Liver (tissue), 10 donors: Measurements from ENCODE around the gene CHRM4. TPM values are rescaled to one million over a fixed set of nuclear protein-coding genes. Genes with fewer than 3 reads are reported as not detected.

Experiments
- DNase-seq: peaks from one replicate; pipeline ENCODE4 v3.0.0-alpha.2; 2017; ENCODE audit warnings: low spot score
- H3K27ac ChIP-seq, 2 donors: one replicate each; pipeline ENCODE4 v1.7.0; 2013; ENCODE audit warnings: inconsistent platforms in 2 of 2, low read length in 2 of 2, control low read depth in 1 of 2, low read depth in 1 of 2, mild to moderate bottlenecking in 1 of 2
- H3K27me3 ChIP-seq, 4 donors: one replicate each; pipeline versions ENCODE4 v1.6.1 to v1.7.0; 2013; ENCODE audit warnings: low read length in 3 of 4, inconsistent platforms in 1 of 4, mild to moderate bottlenecking in 1 of 4, moderate library complexity in 1 of 4; ENCODE audit not compliant: control insufficient read depth in 4 of 4, insufficient read depth in 4 of 4
- H3K36me3 ChIP-seq, 4 donors: one replicate each; pipeline versions ENCODE4 v1.6.1 to v1.7.0; 2013; ENCODE audit warnings: low read length in 3 of 4, mild to moderate bottlenecking in 3 of 4, low read depth in 1 of 4, moderate library complexity in 1 of 4; ENCODE audit not compliant: control insufficient read depth in 4 of 4, insufficient read depth in 3 of 4
- H3K4me1 ChIP-seq, 4 donors: one replicate each; pipeline versions ENCODE4 v1.6.1 to v1.7.0; 2013; ENCODE audit warnings: low read length in 3 of 4, mild to moderate bottlenecking in 3 of 4, moderate library complexity in 1 of 4; ENCODE audit not compliant: control insufficient read depth in 4 of 4, insufficient read depth in 4 of 4
- H3K4me3 ChIP-seq, 3 donors: one replicate each; pipeline versions ENCODE4 v1.6.1 to v1.7.0; 2013; ENCODE audit warnings: low read length in 3 of 3, control low read depth in 1 of 3, low read depth in 1 of 3, mild to moderate bottlenecking in 1 of 3
- H3K9ac ChIP-seq, 2 donors: one replicate each; pipeline ENCODE4 v1.7.0; 2013; ENCODE audit warnings: low read length in 2 of 2, mild to moderate bottlenecking in 2 of 2, moderate library complexity in 2 of 2, control low read depth in 1 of 2, low read depth in 1 of 2
- H3K9me3 ChIP-seq, 4 donors: one replicate each; pipeline versions ENCODE4 v1.6.1 to v1.7.0; 2013; ENCODE audit warnings: low read length in 3 of 4; ENCODE audit not compliant: control insufficient read depth in 4 of 4
- FOXA1 ChIP-seq: IDR thresholded peaks from 2 replicates; pipeline ENCODE4 v1.6.1; 2016; ENCODE audit warnings: antibody characterized with exemption
- FOXA2 ChIP-seq: IDR thresholded peaks from 2 replicates; pipeline ENCODE4 v1.6.1; 2016; ENCODE audit warnings: antibody characterized with exemption
- GABPA ChIP-seq, 2 donors: IDR thresholded peaks in 1 of 2; conservative IDR thresholded peaks in 1 of 2; 2 replicates each; pipeline ENCODE4 v1.6.1; 2016; ENCODE audit warnings: antibody characterized with exemption in 2 of 2, mild to moderate bottlenecking in 1 of 2, moderate library complexity in 1 of 2
- HNF4A ChIP-seq, 2 donors: conservative IDR thresholded peaks; 2 replicates each; pipeline ENCODE4 v1.6.1; 2016; ENCODE audit warnings: antibody characterized with exemption in 2 of 2, mild to moderate bottlenecking in 2 of 2
- HNF4G ChIP-seq: IDR thresholded peaks from 2 replicates; pipeline ENCODE4 v1.6.1; 2016; ENCODE audit warnings: antibody characterized with exemption
- JUND ChIP-seq, 2 donors: IDR thresholded peaks; 2 replicates each; pipeline ENCODE4 v1.6.1; 2016; ENCODE audit warnings: antibody characterized with exemption in 2 of 2
- NR2F2 ChIP-seq: IDR thresholded peaks from 2 replicates; pipeline ENCODE4 v1.6.1; 2016; ENCODE audit warnings: antibody characterized with exemption
- RAD21 ChIP-seq, 2 donors: IDR thresholded peaks; 2 replicates each; pipeline ENCODE4 v1.6.1; 2016; ENCODE audit warnings: antibody characterized with exemption in 2 of 2, mild to moderate bottlenecking in 2 of 2
- TAF1 ChIP-seq: conservative IDR thresholded peaks from 2 replicates; pipeline ENCODE4 v1.6.1; 2016; ENCODE audit warnings: antibody characterized with exemption, mild to moderate bottlenecking
- YY1 ChIP-seq: IDR thresholded peaks from 2 replicates; pipeline ENCODE4 v1.6.1; 2016; ENCODE audit warnings: antibody characterized with exemption, mild to moderate bottlenecking
- WGBS: extraction: QIAGEN DNeasy Blood & Tissue Kit; methylation state at CpG from one replicate; pipeline ENCODE4 v1.1.7; 2013; 5-methylcytosine and 5-hydroxymethylcytosine counted together
- polyA plus RNA-seq, 2 donors: library from polyadenylated mRNA; stranded (reverse) in 1 of 2; unstranded in 1 of 2; fragments of 200-250 nt in 1 of 2; fragments of >200 nt in 1 of 2; fragmentation: Nextera tagmentation in 1 of 2; extraction: Ambion mirVana in 1 of 2; gene quantifications; one replicate each; pipeline versions ENCODE4 v1.2.1 to v1.2.3, GENCODE V29; 2013 to 2015
- small RNA-seq: library from RNA; depleted of rRNA; stranded (forward); fragments of <200 nt; gene quantifications from one replicate; pipeline ENCODE3, GENCODE V24; 2014
- total RNA-seq, 2 donors: library from RNA; depleted of rRNA; stranded (reverse); fragments of >200 nt; gene quantifications; one replicate each; pipeline ENCODE4 v1.2.3, GENCODE V29; 2014
- TF ChIP-seq, protein P1 (sequence below): IDR thresholded peaks from 2 replicates; pipeline ENCODE4 v1.6.1; 2016; ENCODE audit warnings: antibody characterized with exemption
- TF ChIP-seq, protein P2 (sequence below): fragments of 150-350 bp; IDR thresholded peaks from 2 replicates; pipeline ENCODE4 v1.5.1; 2017; ENCODE audit warnings: improper control_type of control experiment, low read depth, low read length; ENCODE audit not compliant: missing input control
- TF ChIP-seq, protein P3 (sequence below): IDR thresholded peaks from 2 replicates; pipeline ENCODE4 v1.6.1; 2016; ENCODE audit warnings: antibody characterized with exemption
- TF ChIP-seq, protein P4 (sequence below): IDR thresholded peaks from 2 replicates; pipeline ENCODE4 v1.6.1; 2016; ENCODE audit warnings: antibody characterized with exemption
- TF ChIP-seq, protein P5 (sequence below): IDR thresholded peaks from 2 replicates; pipeline ENCODE4 v1.6.1; 2016; ENCODE audit warnings: antibody characterized with exemption, mild to moderate bottlenecking
- donor health status: healthy.
- donor health status: healthy.
- donor health status: healthy.
- donor health status: healthy.
- donor health status: healthy.

CHRM4 gene
- total and polyA plus RNA-seq, 4 donors: 0.08 to 0.09 TPM; not detected in 2

DNA sequence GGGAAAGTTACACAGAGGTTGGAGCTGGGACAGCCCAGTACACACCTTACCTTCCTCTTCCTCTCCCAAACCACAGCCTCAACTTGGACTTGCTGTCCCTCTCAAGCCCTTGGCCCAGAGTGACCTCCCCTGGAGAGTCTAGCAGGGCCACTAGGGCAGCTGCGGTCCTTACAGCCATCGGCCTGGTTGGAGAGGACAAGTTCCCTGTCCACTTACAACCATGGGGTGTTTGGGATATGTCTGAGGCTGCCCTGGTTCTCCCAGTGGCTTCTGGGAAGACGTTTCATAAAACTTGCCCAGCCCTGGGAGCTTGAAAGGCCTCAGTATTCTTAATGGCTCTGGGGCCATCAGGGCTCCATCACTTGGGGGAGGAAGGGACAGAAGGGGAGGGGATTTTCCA lies 57.4 kb downstream of the CHRM4 start:
- TF ChIP-seq, protein P1, sequence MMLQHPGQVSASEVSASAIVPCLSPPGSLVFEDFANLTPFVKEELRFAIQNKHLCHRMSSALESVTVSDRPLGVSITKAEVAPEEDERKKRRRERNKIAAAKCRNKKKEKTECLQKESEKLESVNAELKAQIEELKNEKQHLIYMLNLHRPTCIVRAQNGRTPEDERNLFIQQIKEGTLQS: no peak
- no peak for TF ChIP-seq YY1
- TF ChIP-seq, protein P2, sequence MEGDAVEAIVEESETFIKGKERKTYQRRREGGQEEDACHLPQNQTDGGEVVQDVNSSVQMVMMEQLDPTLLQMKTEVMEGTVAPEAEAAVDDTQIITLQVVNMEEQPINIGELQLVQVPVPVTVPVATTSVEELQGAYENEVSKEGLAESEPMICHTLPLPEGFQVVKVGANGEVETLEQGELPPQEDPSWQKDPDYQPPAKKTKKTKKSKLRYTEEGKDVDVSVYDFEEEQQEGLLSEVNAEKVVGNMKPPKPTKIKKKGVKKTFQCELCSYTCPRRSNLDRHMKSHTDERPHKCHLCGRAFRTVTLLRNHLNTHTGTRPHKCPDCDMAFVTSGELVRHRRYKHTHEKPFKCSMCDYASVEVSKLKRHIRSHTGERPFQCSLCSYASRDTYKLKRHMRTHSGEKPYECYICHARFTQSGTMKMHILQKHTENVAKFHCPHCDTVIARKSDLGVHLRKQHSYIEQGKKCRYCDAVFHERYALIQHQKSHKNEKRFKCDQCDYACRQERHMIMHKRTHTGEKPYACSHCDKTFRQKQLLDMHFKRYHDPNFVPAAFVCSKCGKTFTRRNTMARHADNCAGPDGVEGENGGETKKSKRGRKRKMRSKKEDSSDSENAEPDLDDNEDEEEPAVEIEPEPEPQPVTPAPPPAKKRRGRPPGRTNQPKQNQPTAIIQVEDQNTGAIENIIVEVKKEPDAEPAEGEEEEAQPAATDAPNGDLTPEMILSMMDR: no peak
- no peak for TF ChIP-seq NR2F2
- TF ChIP-seq GABPA (IDR thresholded peaks at IDR 0.05 in 1 of 2, conservative IDR thresholded peaks at IDR 0.05 in 1 of 2): no peak
- TF ChIP-seq, protein P3, sequence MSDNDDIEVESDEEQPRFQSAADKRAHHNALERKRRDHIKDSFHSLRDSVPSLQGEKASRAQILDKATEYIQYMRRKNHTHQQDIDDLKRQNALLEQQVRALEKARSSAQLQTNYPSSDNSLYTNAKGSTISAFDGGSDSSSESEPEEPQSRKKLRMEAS: no peak
- TF ChIP-seq HNF4G: no peak
- TF ChIP-seq, protein P4, sequence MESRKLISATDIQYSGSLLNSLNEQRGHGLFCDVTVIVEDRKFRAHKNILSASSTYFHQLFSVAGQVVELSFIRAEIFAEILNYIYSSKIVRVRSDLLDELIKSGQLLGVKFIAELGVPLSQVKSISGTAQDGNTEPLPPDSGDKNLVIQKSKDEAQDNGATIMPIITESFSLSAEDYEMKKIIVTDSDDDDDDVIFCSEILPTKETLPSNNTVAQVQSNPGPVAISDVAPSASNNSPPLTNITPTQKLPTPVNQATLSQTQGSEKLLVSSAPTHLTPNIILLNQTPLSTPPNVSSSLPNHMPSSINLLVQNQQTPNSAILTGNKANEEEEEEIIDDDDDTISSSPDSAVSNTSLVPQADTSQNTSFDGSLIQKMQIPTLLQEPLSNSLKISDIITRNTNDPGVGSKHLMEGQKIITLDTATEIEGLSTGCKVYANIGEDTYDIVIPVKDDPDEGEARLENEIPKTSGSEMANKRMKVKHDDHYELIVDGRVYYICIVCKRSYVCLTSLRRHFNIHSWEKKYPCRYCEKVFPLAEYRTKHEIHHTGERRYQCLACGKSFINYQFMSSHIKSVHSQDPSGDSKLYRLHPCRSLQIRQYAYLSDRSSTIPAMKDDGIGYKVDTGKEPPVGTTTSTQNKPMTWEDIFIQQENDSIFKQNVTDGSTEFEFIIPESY: no peak
- TF ChIP-seq FOXA2: no peak
- no peak for TF ChIP-seq HNF4A (conservative IDR thresholded peaks at IDR 0.05)
- TF ChIP-seq RAD21 (IDR thresholded peaks at IDR 0.05): no peak
- no peak for TF ChIP-seq FOXA1
- TF ChIP-seq, protein P5, sequence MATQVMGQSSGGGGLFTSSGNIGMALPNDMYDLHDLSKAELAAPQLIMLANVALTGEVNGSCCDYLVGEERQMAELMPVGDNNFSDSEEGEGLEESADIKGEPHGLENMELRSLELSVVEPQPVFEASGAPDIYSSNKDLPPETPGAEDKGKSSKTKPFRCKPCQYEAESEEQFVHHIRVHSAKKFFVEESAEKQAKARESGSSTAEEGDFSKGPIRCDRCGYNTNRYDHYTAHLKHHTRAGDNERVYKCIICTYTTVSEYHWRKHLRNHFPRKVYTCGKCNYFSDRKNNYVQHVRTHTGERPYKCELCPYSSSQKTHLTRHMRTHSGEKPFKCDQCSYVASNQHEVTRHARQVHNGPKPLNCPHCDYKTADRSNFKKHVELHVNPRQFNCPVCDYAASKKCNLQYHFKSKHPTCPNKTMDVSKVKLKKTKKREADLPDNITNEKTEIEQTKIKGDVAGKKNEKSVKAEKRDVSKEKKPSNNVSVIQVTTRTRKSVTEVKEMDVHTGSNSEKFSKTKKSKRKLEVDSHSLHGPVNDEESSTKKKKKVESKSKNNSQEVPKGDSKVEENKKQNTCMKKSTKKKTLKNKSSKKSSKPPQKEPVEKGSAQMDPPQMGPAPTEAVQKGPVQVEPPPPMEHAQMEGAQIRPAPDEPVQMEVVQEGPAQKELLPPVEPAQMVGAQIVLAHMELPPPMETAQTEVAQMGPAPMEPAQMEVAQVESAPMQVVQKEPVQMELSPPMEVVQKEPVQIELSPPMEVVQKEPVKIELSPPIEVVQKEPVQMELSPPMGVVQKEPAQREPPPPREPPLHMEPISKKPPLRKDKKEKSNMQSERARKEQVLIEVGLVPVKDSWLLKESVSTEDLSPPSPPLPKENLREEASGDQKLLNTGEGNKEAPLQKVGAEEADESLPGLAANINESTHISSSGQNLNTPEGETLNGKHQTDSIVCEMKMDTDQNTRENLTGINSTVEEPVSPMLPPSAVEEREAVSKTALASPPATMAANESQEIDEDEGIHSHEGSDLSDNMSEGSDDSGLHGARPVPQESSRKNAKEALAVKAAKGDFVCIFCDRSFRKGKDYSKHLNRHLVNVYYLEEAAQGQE: no peak
- TF ChIP-seq JUND (IDR thresholded peaks at IDR 0.05): no peak
- TF ChIP-seq TAF1: no peak
- H3K27ac ChIP-seq: no peak overlapping the region
- no peaks in the 10 kb centered on the region for H3K36me3 ChIP-seq
- H3K27me3 ChIP-seq: peaks cover 2 to 25% (median 3%) of the 10 kb centered on the region in 4 donors
- 91% methylated on average over 3 of the region's 3 CpGs for WGBS
- H3K4me3 ChIP-seq: no peak overlapping the region
- no peak for DNase-seq
- no peak overlapping the region for H3K9ac ChIP-seq
- no peaks in the 10 kb centered on the region for H3K9me3 ChIP-seq
- H3K4me1 ChIP-seq: peaks cover 3 to 15% (median 10%) of the 10 kb centered on the region in 4 donors

Small RNA genes lying within 50 kb of the gene (small RNA-seq; reads per million reads assigned to genes)
- not detected for gene MIR4688

Other genes starting within 250 kb of the CHRM4 start
- 1 to 10 TPM in 1 of 2 donors, under 1 TPM in 1; 0.17 to 1.3 TPM for gene CREB3L1, start 114.1 kb downstream of the CHRM4 start, total RNA-seq
- under 1 TPM; 0.14 to 0.50 TPM for gene CREB3L1, start 114.1 kb downstream of the CHRM4 start, polyA plus RNA-seq
- 10 to 100 TPM; 15.5 to 24.3 TPM for gene DGKZ, start 44.3 kb downstream of the CHRM4 start, total RNA-seq
- gene DGKZ, start 44.3 kb downstream of the CHRM4 start, polyA plus RNA-seq: 10 to 100 TPM in 1 of 2 donors, 1 to 10 TPM in 1; 4.6 to 13.3 TPM
- 10 to 100 TPM in 1 of 2 donors, 1 to 10 TPM in 1; 2.3 to 41.8 TPM for gene MDK, start 10.1 kb downstream of the CHRM4 start, total RNA-seq
- 10 to 100 TPM in 1 of 2 donors, 1 to 10 TPM in 1; 9.3 to 17.8 TPM for gene MDK, start 10.1 kb downstream of the CHRM4 start, polyA plus RNA-seq
- gene AMBRA1, start 202.2 kb upstream of the CHRM4 start, total RNA-seq: 10 to 100 TPM; 19.9 to 25.7 TPM
- 10 to 100 TPM in 1 of 2 donors, 1 to 10 TPM in 1; 3.7 to 10.2 TPM for gene AMBRA1, start 202.2 kb upstream of the CHRM4 start, polyA plus RNA-seq
- 1 to 10 TPM; 3.8 to 5.9 TPM for gene HARBI1, start 225.5 kb upstream of the CHRM4 start, total RNA-seq
- 1 to 10 TPM; 2.5 to 2.8 TPM for gene HARBI1, start 225.5 kb upstream of the CHRM4 start, polyA plus RNA-seq
- 10 to 100 TPM; 44.6 to 49.9 TPM for gene ATG13, start 225.8 kb upstream of the CHRM4 start, total RNA-seq
- 10 to 100 TPM; 36.3 to 37.7 TPM for gene ATG13, start 225.8 kb upstream of the CHRM4 start, polyA plus RNA-seq